Suprapubic skin (tissue), 3 donors: Measurements from ENCODE around the gene KRT33A.

Experiments used
- CTCF ChIP-seq, 2 donors: fragments of 200-600 bp in 1 of 2; fragments of 450-650 bp in 1 of 2; sonication (generic) in 1 of 2; IDR thresholded peaks; one replicate each; pipeline ENCODE4 v1.5.1; 2016 to 2019; ENCODE audit warnings: antibody characterized with exemption in 2 of 2, mild to moderate bottlenecking in 1 of 2, moderate library complexity in 1 of 2
- POLR2A ChIP-seq, 2 donors: fragments of 450-650 bp; IDR thresholded peaks; one replicate each; pipeline ENCODE4 v1.6.1; 2017; ENCODE audit warnings: antibody characterized with exemption in 2 of 2, mild to moderate bottlenecking in 2 of 2, moderate library complexity in 2 of 2

- no peak for TF ChIP-seq CTCF (IDR thresholded peaks at IDR 0.05)
- TF ChIP-seq POLR2A (IDR thresholded peaks at IDR 0.05), result no peak
These were observed 16.0 kb downstream of the KRT33A start for GRCh38 chr17:41334385-41335305.
